Fibroblast of villous mesenchyme (primary cell): ENCODE data around the gene HSD3B1. TPM values are rescaled to one million over a fixed set of nuclear protein-coding genes. Genes with fewer than 3 reads are reported as not detected.

Source experiments
- DNase-seq: peaks from one replicate; pipeline ENCODE4 v3.0.0-alpha.2; 2010; ENCODE audit warnings: low read depth
- H3K4me3 ChIP-seq: 2 replicates; pipeline ENCODE4 v1.5.1; 2011; ENCODE audit warnings: low read depth, mild to moderate bottlenecking, low read length
- CTCF ChIP-seq: IDR thresholded peaks from 2 replicates; pipeline ENCODE4 v1.5.1; 2012; ENCODE audit warnings: low read depth, mild to moderate bottlenecking, low read length; ENCODE audit not compliant: insufficient read depth
- total RNA-seq: library from RNA; depleted of rRNA; stranded (reverse); fragments of >200 nt; gene quantifications from 2 replicates; pipeline ENCODE4 v1.2.3, GENCODE V29; 2012

Gene HSD3B1
- total RNA-seq, 1 donor = 2.6 TPM

GRCh38 chr1:119564548-119564947 lies 57.5 kb downstream of the HSD3B1 start:
- no peak for TF ChIP-seq CTCF
- H3K4me3 ChIP-seq = no peak overlapping the region
- DNase-seq = no peak

Other genes starting within 250 kb of the HSD3B1 start
- not detected in 2 replicates for gene HAO2, start 138.4 kb upstream of the HSD3B1 start, total RNA-seq
- gene HSD3B2, start 92.1 kb upstream of the HSD3B1 start, total RNA-seq = not detected in 2 replicates
- gene ZNF697, start 141.1 kb downstream of the HSD3B1 start, total RNA-seq = 13.2 and 14.2 TPM in 2 replicates
- 80.7 and 184 TPM in 2 replicates for gene PHGDH, start 204.7 kb downstream of the HSD3B1 start, total RNA-seq